ENCODE data around the gene RNF2. TPM values are rescaled to one million over a fixed set of nuclear protein-coding genes. Genes with fewer than 3 reads are reported as not detected.
"Not testable (repeated sequence)": the region's sequence is repeated elsewhere in the genome, so short reads cannot be mapped to it uniquely, and the experiment has no call there.

RNF2 gene
- total RNA-seq: 10 to 100 TPM; 38.9 to 46.0 TPM
- 38.6 TPM for polyA plus RNA-seq (ENCODE audit: insufficient read depth, low read depth, low replicate concordance)
- long read RNA-seq, donor 1, transcript RNF2-202 (7 exons, 3,606 nt): major isoform, 27 of 111 reads
- long read RNA-seq, donor 1, partial matches to known transcripts: 83 of 111 reads
- long read RNA-seq, donor 1, other reads (novel, unspliced or antisense): 0 of 111 reads
- long read RNA-seq, donor 2, transcript RNF2-202 (7 exons, 3,606 nt): major isoform, 12 of 13 reads
- long read RNA-seq, donor 2, partial matches to known transcripts: 0 of 13 reads
- long read RNA-seq, donor 2, other reads (novel, unspliced or antisense): 0 of 13 reads

GRCh38 chr1:185044981-185045813 is at the start of gene RNF2:
TSS of gene RNF2 (plus strand) at chr1:185045558. CDS start at chr1:185087554, 41,996 bp downstream.
- no peaks in the 10 kb centered on the region for H3K36me3 ChIP-seq (ENCODE audit: low read depth, missing control alignments)
- H3K9me3 ChIP-seq: no peaks in the 10 kb centered on the region
- no peaks in the 10 kb centered on the region for H3K27me3 ChIP-seq
- intact Hi-C loops (cut with DNase I; ENCODE audit: low total_unique reads): no loop called here
- peak; percentile 89 for DNase-seq
- H3K4me3 ChIP-seq: peak within 1 kb of the TSS; percentile 76 to 79
- H3K27ac ChIP-seq: peak within 1 kb of the TSS; percentile 82 to 93
- 1 to 5% methylated on average over 8 to 45 of the region's 89 CpGs for WGBS, 2 donors
- H3K4me1 ChIP-seq: peaks cover 16% of the 10 kb centered on the region
- no peak for TF ChIP-seq POLR2A (IDR thresholded peaks at IDR 0.05)
- TF ChIP-seq CTCF (IDR thresholded peaks at IDR 0.05): peak in 1 of 3 experiments; percentile 13

- H3K4me1 ChIP-seq; H3K4me3 ChIP-seq; H3K27me3 ChIP-seq; H3K27ac ChIP-seq; intact Hi-C loops (cut with DNase I; ENCODE audit: low total_unique reads); H3K36me3 ChIP-seq (ENCODE audit: low read depth, missing control alignments); H3K9me3 ChIP-seq; DNase-seq: not testable (repeated sequence)
- WGBS, 2 donors: 91 to 97% methylated on average over 6 of the region's 6 CpGs
Measured at GRCh38 chr1:184999974-185000373, 45.4 kb upstream of the RNF2 start.

- intact Hi-C loops (cut with DNase I; ENCODE audit: low total_unique reads); H3K36me3 ChIP-seq (ENCODE audit: low read depth, missing control alignments); H3K27me3 ChIP-seq; H3K4me1 ChIP-seq; H3K4me3 ChIP-seq; H3K27ac ChIP-seq; DNase-seq; H3K9me3 ChIP-seq: not testable (repeated sequence)
- WGBS, 2 donors: 81 to 87% methylated on average over 25 to 26 of the region's 26 CpGs
Measured at GRCh38 chr1:185001312-185001880, 44.0 kb upstream of the RNF2 start.

DNA sequence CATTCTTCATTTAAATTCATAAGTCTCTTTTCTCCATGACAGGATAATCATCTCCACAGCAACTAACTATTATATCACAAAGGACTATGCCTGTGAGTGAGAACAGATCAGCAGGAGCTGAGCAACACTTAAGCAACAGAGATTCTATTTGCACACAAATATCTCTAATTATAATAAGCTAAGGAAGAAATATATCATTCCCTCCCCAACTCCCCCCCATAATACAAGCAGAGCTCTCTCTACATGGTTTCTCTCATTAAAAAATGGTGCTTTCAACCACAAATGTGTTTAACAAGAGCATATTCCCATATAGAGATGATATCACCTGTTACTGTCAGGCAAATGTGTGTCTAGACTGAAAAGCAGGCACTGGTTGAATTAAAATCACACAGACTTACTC is 36.5 kb upstream of the RNF2 start:
- no peak for DNase-seq
- Histone ChIP-seq H3K36me3 (ENCODE audit: low read depth, missing control alignments) (no peaks in the 10 kb centered on the region), H3K27ac (no peak overlapping the region), H3K27me3 (no peaks in the 10 kb centered on the region), H3K9me3 (no peaks in the 10 kb centered on the region), H3K4me3 (no peak overlapping the region), H3K4me1 (no peaks in the 10 kb centered on the region)
- no peak for TF ChIP-seq POLR2A (IDR thresholded peaks at IDR 0.05)
- TF ChIP-seq CTCF (IDR thresholded peaks at IDR 0.05): no peak
- intact Hi-C loops (cut with DNase I; ENCODE audit: low total_unique reads): no loop called here

DNA sequence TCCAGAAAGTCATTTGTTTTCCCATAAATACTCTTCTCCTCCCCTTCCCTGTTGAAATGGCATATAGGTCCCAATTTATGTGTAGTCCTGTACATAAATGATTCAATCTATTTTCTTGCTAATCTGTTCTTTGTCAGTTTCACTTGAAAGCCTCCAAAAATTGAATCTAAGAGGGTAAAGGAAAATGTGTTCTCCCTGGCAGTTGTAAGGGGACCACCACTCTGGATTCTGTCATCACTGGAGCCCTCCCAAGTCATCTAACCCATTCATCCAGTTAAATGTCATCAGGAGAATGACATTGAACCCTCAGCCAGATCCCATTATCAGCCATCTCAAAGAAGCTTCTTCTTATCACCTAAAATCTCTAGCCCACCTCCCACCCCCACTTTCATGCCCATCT is 35.0 kb upstream of the RNF2 start:
- no peak for DNase-seq
- Histone ChIP-seq H3K27ac (no peak overlapping the region), H3K27me3 (no peaks in the 10 kb centered on the region), H3K4me3 (no peak overlapping the region), H3K36me3 (ENCODE audit: low read depth, missing control alignments) (no peaks in the 10 kb centered on the region), H3K9me3 (no peaks in the 10 kb centered on the region), H3K4me1 (no peaks in the 10 kb centered on the region)
- TF ChIP-seq CTCF (IDR thresholded peaks at IDR 0.05) (no peak), POLR2A (IDR thresholded peaks at IDR 0.05) (no peak)
- intact Hi-C loops (cut with DNase I; ENCODE audit: low total_unique reads): no loop called here
